Breast epithelium (tissue), 4 donors: Measurements from ENCODE around the gene APOA4. TPM values are rescaled to one million over a fixed set of nuclear protein-coding genes. Genes with fewer than 3 reads are reported as not detected.

Experiments used
- DNase-seq, 2 donors: peaks; one replicate each; pipeline ENCODE4 v3.0.0-alpha.2; 2019; ENCODE audit warnings: low spot score in 2 of 2
- H3K27ac ChIP-seq, 2 donors: fragments of 200-600 bp; sonication (generic) in 1 of 2; one replicate each; pipeline ENCODE4 v1.5.1; 2016 to 2019; ENCODE audit warnings: mild to moderate bottlenecking in 1 of 2
- H3K27me3 ChIP-seq, 2 donors: fragments of 200-600 bp; sonication (generic) in 1 of 2; one replicate each; pipeline versions ENCODE4 v1.5.1 to v1.6.0; 2017 to 2019; ENCODE audit warnings: control low read depth in 1 of 2, mild to moderate bottlenecking in 1 of 2
- H3K36me3 ChIP-seq: fragments of 200-600 bp; one replicate; pipeline ENCODE4 v1.5.1; 2019
- H3K4me1 ChIP-seq, 2 donors: fragments of 200-600 bp; sonication (generic); one replicate each; pipeline ENCODE4 v1.5.1; 2016 to 2019; ENCODE audit warnings: control low read depth in 1 of 2
- H3K4me3 ChIP-seq, 3 donors: fragments of 200-600 bp; sonication (generic); 1 replicate in 2 of 3; 2 replicates in 1 of 3; pipeline ENCODE4 v1.5.1; 2016 to 2019; ENCODE audit warnings: mild to moderate bottlenecking in 3 of 3, moderate library complexity in 2 of 3
- H3K9me3 ChIP-seq, 2 donors: fragments of 200-600 bp; sonication (generic) in 1 of 2; one replicate each; pipeline ENCODE4 v1.5.1; 2016 to 2019; ENCODE audit warnings: control low read depth in 1 of 2
- CTCF ChIP-seq, 3 donors: fragments of 450-650 bp; IDR thresholded peaks; one replicate each; pipeline ENCODE4 v1.5.1; 2016 to 2017; ENCODE audit warnings: antibody characterized with exemption in 3 of 3, mild to moderate bottlenecking in 3 of 3, moderate library complexity in 3 of 3
- POLR2A ChIP-seq: fragments of 450-650 bp; IDR thresholded peaks from one replicate; pipeline ENCODE4 v1.6.1; 2016; ENCODE audit warnings: antibody characterized with exemption, mild to moderate bottlenecking, moderate library complexity
- POLR2AphosphoS5 ChIP-seq, 3 donors: sonication (generic); formaldehyde crosslinking; IDR thresholded peaks; one replicate each; pipeline ENCODE4 v1.6.1; 2017; ENCODE audit warnings: antibody characterized with exemption in 3 of 3
- intact Hi-C: fragments of 100-400 bp; cut with DNase I; formaldehyde crosslinking; loops from one replicate; pipeline ENCODE4 v1.15.1; 2023; ENCODE audit warnings: low total_unique reads
- total RNA-seq, 3 donors: library from RNA; depleted of rRNA; stranded (reverse); fragments of >200 nt; gene quantifications; one replicate each; pipeline ENCODE4 v1.1.0, GENCODE V29; 2016

The APOA4 gene
- total RNA-seq, 3 donors from 2014 or later: 0.33 TPM; not detected in 2

- intact Hi-C loops: no loop called here
- peak in 1 of 2 donors; percentile 30 for DNase-seq
- no peak overlapping the region for H3K4me3 ChIP-seq
- H3K27me3 ChIP-seq: no peaks in the 10 kb centered on the region
- no peak for TF ChIP-seq CTCF (IDR thresholded peaks at IDR 0.05)
- TF ChIP-seq POLR2AphosphoS5 (IDR thresholded peaks at IDR 0.05): no peak
- no peak for TF ChIP-seq POLR2A
- no peak overlapping the region for H3K27ac ChIP-seq
- H3K9me3 ChIP-seq: no peaks in the 10 kb centered on the region
- peaks cover 5% of the 10 kb centered on the region for H3K36me3 ChIP-seq
- no peaks in the 10 kb centered on the region for H3K4me1 ChIP-seq
Measured at GRCh38 chr11:116851626-116852025, 28.5 kb upstream of the APOA4 start.

- Histone ChIP-seq H3K4me1 (no peaks in the 10 kb centered on the region), H3K4me3 (no peak overlapping the region), H3K27me3 (no peaks in the 10 kb centered on the region), H3K36me3 (peaks cover 5% of the 10 kb centered on the region), H3K9me3 (no peaks in the 10 kb centered on the region), H3K27ac (no peak overlapping the region)
- DNase-seq: no peak
- intact Hi-C loops: no loop called here
- TF ChIP-seq POLR2A (no peak), POLR2AphosphoS5 (IDR thresholded peaks at IDR 0.05) (no peak)
Measured at GRCh38 chr11:116849486-116849885, 26.4 kb upstream of the APOA4 start.

- no peaks in the 10 kb centered on the region for H3K27me3 ChIP-seq
- H3K4me3 ChIP-seq: no peak overlapping the region
- H3K9me3 ChIP-seq: no peaks in the 10 kb centered on the region
- H3K36me3 ChIP-seq: peaks cover 5% of the 10 kb centered on the region
- TF ChIP-seq POLR2AphosphoS5 (IDR thresholded peaks at IDR 0.05) (no peak), CTCF (IDR thresholded peaks at IDR 0.05) (no peak), POLR2A (no peak)
- H3K27ac ChIP-seq: no peak overlapping the region
- H3K4me1 ChIP-seq: no peaks in the 10 kb centered on the region
- DNase-seq: no peak
- intact Hi-C loops: no loop called here
Measured at GRCh38 chr11:116849060-116849459, 26.0 kb upstream of the APOA4 start.

- Histone ChIP-seq H3K4me3 (no peak overlapping the region), H3K27me3 (no peaks in the 10 kb centered on the region), H3K36me3 (peaks cover 5% of the 10 kb centered on the region), H3K27ac (no peak overlapping the region), H3K4me1 (no peaks in the 10 kb centered on the region), H3K9me3 (no peaks in the 10 kb centered on the region)
- DNase-seq: no peak
- intact Hi-C loops: no loop called here
- TF ChIP-seq CTCF (IDR thresholded peaks at IDR 0.05) (no peak), POLR2A (no peak)
Measured at GRCh38 chr11:116847612-116848011, 24.5 kb upstream of the APOA4 start.

- no peak for DNase-seq
- H3K27ac ChIP-seq: no peak overlapping the region
Measured at GRCh38 chr11:116844722-116845121, 21.6 kb upstream of the APOA4 start.

GRCh38 chr11:116843661-116844060 is 20.6 kb upstream of the APOA4 start:
- Histone ChIP-seq H3K27me3 (no peaks in the 10 kb centered on the region), H3K36me3 (peaks cover 5% of the 10 kb centered on the region), H3K27ac (no peak overlapping the region), H3K4me1 (no peaks in the 10 kb centered on the region), H3K9me3 (no peaks in the 10 kb centered on the region), H3K4me3 (no peak overlapping the region)
- no peak for DNase-seq
- intact Hi-C loops: no loop called here
- no peak for TF ChIP-seq POLR2AphosphoS5 (IDR thresholded peaks at IDR 0.05)
- no peak for TF ChIP-seq POLR2A
- TF ChIP-seq CTCF (IDR thresholded peaks at IDR 0.05): no peak

More at GRCh38 chr11:116844722-116845121, 21.6 kb upstream of the APOA4 start:
- H3K4me3 ChIP-seq: no peak overlapping the region
- H3K4me1 ChIP-seq: no peaks in the 10 kb centered on the region
- H3K27me3 ChIP-seq: no peaks in the 10 kb centered on the region
- H3K36me3 ChIP-seq: peaks cover 5% of the 10 kb centered on the region
- H3K9me3 ChIP-seq: no peaks in the 10 kb centered on the region
- intact Hi-C loops: no loop called here
- TF ChIP-seq POLR2AphosphoS5 (IDR thresholded peaks at IDR 0.05): no peak
